A673 (cell line): ENCODE measurements around the gene SEMA4D. TPM values are rescaled to one million over a fixed set of nuclear protein-coding genes. Genes with fewer than 3 reads are reported as not detected.

Experiments used
- BruUV-seq: library from RNA; stranded (reverse); fragments of 400-500 nt; replicated peaks from 2 replicates; lab custom pipeline; 2021; lab: Mats Ljungman, UMichigan
- CTCF ChIA-PET: fragments of 300-600 bp; sonication (Branson Sonifier 250); formaldehyde crosslinking; loops from one replicate; lab custom pipeline; 2022; ENCODE audit warnings: antibody characterized with exemption; lab: Charles Lee
- POLR2A ChIA-PET: fragments of 300-600 bp; sonication (Branson Sonifier 250); formaldehyde crosslinking; loops from one replicate; lab custom pipeline; 2022; ENCODE audit warnings: antibody characterized with exemption; ENCODE audit not compliant: low non-redundant PET; lab: Charles Lee
- DNase-seq: peaks from one replicate; pipeline ENCODE4 v3.0.0-alpha.2; 2015; ENCODE audit warnings: low spot score
- H3K27ac ChIP-seq: fragments of 200-600 bp; sonication (generic); 2 replicates; pipeline ENCODE4 v1.5.1; 2016; ENCODE audit warnings: mixed run types, low read depth, mild to moderate bottlenecking, mixed read lengths, antibody characterized with exemption, low read length; ENCODE audit not compliant: poor library complexity, severe bottlenecking
- H3K27me3 ChIP-seq: fragments of 200-600 bp; sonication (generic); replicated peaks from 2 replicates; pipeline ENCODE4 v1.6.1; 2017; ENCODE audit warnings: mixed run types, low read depth, mild to moderate bottlenecking, mixed read lengths, antibody characterized with exemption, low read length; ENCODE audit not compliant: insufficient read depth, poor library complexity
- H3K36me3 ChIP-seq: fragments of 200-600 bp; sonication (generic); 2 replicates; pipeline ENCODE4 v1.6.1; 2016; ENCODE audit warnings: mixed run types, mild to moderate bottlenecking, mixed read lengths, antibody characterized with exemption, low read length; ENCODE audit not compliant: insufficient read depth, poor library complexity, severe bottlenecking
- H3K4me1 ChIP-seq: fragments of 200-600 bp; sonication (generic); 2 replicates; pipeline ENCODE4 v1.6.1; 2017; ENCODE audit warnings: mixed run types, mild to moderate bottlenecking, mixed read lengths, antibody characterized with exemption, low read length; ENCODE audit not compliant: insufficient read depth, poor library complexity, severe bottlenecking
- H3K4me3 ChIP-seq: fragments of 200-600 bp; sonication (generic); 2 replicates; pipeline ENCODE4 v1.5.1; 2016; ENCODE audit warnings: low read depth, mixed run types, mild to moderate bottlenecking, mixed read lengths, low read length; ENCODE audit not compliant: poor library complexity, severe bottlenecking
- H3K9me3 ChIP-seq: fragments of 200-600 bp; sonication (generic); 2 replicates; pipeline ENCODE4 v1.6.1; 2016; ENCODE audit warnings: mixed run types, low read depth, mild to moderate bottlenecking, mixed read lengths, antibody characterized with exemption, low read length; ENCODE audit not compliant: poor library complexity, severe bottlenecking
- EZH2 ChIP-seq: fragments of 200-600 bp; sonication (generic); IDR thresholded peaks from 2 replicates; pipeline ENCODE4 v1.6.1; 2017; ENCODE audit warnings: borderline replicate concordance, low read depth, mild to moderate bottlenecking, mixed read lengths, antibody characterized with exemption, low read length; ENCODE audit not compliant: poor library complexity, severe bottlenecking
- intact Hi-C: fragments of 100-400 bp; cut with micrococcal nuclease; formaldehyde crosslinking; loops from one replicate; pipeline ENCODE4 v1.10.0; 2022; ENCODE audit not compliant: unreplicated experiment
- total RNA-seq: library from RNA; stranded (reverse); gene quantifications from 2 replicates; pipeline ENCODE4 v1.2.3, GENCODE V29; 2021
- TF ChIP-seq, protein P1 (sequence below): fragments of 300-800, 200-600 bp; sonication (generic); conservative IDR thresholded peaks from 2 replicates; pipeline ENCODE4 v1.5.1; 2017; ENCODE audit warnings: low read depth, mild to moderate bottlenecking, antibody characterized with exemption, low read length, moderate library complexity, mixed read lengths

The SEMA4D gene
- total RNA-seq, 1 experiment from 2014 or later, result 14.2 TPM

DNA sequence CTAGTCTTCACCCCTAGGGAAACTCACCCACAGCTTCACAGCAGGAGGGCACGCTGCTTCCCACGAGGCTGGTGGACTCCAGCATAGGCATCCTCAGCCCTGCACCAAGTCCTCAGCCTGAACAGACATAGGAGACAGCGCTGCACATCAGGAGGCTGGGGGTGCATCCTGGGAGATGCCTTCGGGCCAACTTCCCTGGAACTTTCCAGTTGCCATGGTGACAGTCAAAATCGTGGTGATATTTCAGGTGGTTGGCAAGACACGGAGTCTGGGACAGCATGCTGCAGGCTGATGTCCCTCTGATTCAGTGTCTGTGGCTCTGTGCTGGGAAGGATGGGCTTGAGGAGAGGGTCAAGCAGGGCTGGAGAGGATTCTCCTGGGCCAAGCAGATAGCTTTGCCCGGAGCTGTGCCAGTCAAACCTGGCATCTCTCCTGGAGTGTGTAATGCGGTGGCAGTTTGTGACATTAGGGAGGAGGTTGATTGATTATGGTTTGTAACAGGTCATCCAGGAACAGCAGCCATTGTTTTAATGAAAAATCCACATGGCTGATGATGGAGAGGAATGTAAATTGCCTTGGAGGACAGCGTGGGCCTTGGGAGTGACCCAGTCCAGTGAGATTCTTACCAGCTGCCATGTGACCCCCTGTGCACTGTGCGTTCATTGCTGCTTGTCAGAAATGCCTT, 35.6 kb upstream of the SEMA4D start:
- ChIA-PET POLR2A (no interaction called here), CTCF (no interaction called here)
- no peak overlapping the region for H3K27ac ChIP-seq
- no peak for TF ChIP-seq EZH2
- TF ChIP-seq, protein P1, sequence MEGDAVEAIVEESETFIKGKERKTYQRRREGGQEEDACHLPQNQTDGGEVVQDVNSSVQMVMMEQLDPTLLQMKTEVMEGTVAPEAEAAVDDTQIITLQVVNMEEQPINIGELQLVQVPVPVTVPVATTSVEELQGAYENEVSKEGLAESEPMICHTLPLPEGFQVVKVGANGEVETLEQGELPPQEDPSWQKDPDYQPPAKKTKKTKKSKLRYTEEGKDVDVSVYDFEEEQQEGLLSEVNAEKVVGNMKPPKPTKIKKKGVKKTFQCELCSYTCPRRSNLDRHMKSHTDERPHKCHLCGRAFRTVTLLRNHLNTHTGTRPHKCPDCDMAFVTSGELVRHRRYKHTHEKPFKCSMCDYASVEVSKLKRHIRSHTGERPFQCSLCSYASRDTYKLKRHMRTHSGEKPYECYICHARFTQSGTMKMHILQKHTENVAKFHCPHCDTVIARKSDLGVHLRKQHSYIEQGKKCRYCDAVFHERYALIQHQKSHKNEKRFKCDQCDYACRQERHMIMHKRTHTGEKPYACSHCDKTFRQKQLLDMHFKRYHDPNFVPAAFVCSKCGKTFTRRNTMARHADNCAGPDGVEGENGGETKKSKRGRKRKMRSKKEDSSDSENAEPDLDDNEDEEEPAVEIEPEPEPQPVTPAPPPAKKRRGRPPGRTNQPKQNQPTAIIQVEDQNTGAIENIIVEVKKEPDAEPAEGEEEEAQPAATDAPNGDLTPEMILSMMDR, result no peak
- intact Hi-C loops, result no loop called here
- no peak overlapping the region for H3K4me3 ChIP-seq
- no peaks in the 10 kb centered on the region for H3K27me3 ChIP-seq
- no TSS peak for BruUV-seq
- H3K4me1 ChIP-seq, result no peaks in the 10 kb centered on the region
- H3K9me3 ChIP-seq, result no peaks in the 10 kb centered on the region
- DNase-seq, result peak; percentile 11
- no peaks in the 10 kb centered on the region for H3K36me3 ChIP-seq

- BruUV-seq, result no TSS peak
- ChIA-PET POLR2A (no interaction called here), CTCF (no interaction called here)
- intact Hi-C loops, result no loop called here
- TF ChIP-seq EZH2, result no peak
- TF ChIP-seq, protein P1, result no peak
- H3K27ac ChIP-seq, result no peak overlapping the region
- H3K36me3 ChIP-seq, result no peaks in the 10 kb centered on the region
- no peaks in the 10 kb centered on the region for H3K27me3 ChIP-seq
- DNase-seq, result no peak
- H3K4me1 ChIP-seq, result no peaks in the 10 kb centered on the region
- H3K9me3 ChIP-seq, result no peaks in the 10 kb centered on the region
- no peak overlapping the region for H3K4me3 ChIP-seq
Measured at GRCh38 chr9:89532944-89533343, 35.0 kb upstream of the SEMA4D start.

- Histone ChIP-seq H3K4me3 (no peak overlapping the region), H3K9me3 (no peaks in the 10 kb centered on the region), H3K27ac (no peak overlapping the region), H3K27me3 (no peaks in the 10 kb centered on the region), H3K4me1 (no peaks in the 10 kb centered on the region), H3K36me3 (no peaks in the 10 kb centered on the region)
- BruUV-seq, result no TSS peak
- CTCF ChIA-PET, result no interaction called here
- POLR2A ChIA-PET, result no interaction called here
- DNase-seq, result no peak
- intact Hi-C loops, result no loop called here
- no peak for TF ChIP-seq EZH2
- TF ChIP-seq, protein P1, result no peak
Measured at GRCh38 chr9:89532478-89532877, 34.6 kb upstream of the SEMA4D start.
